ENCODE results near the gene PCDHA13.
"Not testable (repeated sequence)": the region's sequence is repeated elsewhere in the genome, so short reads cannot be mapped to it uniquely, and the experiment has no call there.

The PCDHA13 gene

DNA sequence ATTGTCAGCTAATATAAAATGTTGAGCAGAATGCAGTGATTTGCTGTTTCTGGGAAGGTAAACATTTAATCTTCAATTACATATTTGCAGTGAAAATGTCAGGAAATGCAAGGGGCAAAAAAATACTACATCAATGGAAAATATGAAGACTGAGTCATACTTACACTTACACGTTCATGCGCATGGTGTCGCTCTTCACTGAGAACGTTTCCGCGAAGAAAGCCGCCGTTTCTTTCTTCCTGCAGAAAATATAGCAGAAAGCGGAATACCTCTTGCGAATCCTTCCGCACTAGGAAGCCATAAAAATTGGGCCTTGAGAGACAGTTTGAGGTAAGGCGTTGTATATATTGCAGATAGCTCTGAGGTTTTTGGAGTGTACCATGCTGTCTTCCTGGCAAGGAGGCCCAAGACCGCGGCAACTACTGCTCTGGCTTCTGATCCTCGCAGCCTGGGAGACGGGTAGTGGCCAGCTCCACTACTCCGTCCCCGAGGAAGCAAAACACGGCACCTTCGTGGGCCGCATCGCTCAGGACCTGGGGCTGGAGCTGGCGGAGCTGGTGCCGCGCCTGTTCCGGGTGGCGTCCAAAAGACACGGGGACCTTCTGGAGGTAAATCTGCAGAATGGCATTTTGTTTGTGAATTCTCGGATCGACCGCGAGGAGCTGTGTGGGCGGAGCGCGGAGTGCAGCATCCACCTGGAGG lies at the start of gene PCDHA13:
Gene PCDHA13 (plus strand): TSS at position 236 of the 702 bp plus-strand sequence. CDS start 145 bp downstream, at position 381.
- DNase-seq, result no peak

DNA sequence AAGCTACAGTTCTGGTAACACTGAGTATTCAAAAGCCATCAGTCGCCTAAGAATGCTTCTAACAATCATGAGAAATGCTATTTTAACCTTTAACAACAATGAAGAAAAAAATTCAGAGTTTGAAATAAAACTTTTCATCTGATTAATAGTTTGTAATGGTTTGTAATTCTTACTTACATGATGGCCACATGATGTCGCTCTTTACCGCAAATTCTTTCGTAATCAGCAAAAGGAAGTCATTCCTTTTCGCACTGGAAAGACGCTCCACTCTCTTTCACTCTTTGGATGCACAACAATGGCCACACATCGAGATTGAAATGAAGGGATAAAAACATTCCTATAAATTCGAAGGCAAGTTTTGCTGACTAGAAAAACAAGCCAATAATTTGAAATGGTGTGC lies 47.9 kb upstream of the PCDHA13 start, which contains the start of gene PCDHA7:
Gene PCDHA7 (plus strand): TSS at position 277 of the 400 bp plus-strand sequence. CDS start 115 bp downstream, at position 392.
- no peak for DNase-seq

DNA sequence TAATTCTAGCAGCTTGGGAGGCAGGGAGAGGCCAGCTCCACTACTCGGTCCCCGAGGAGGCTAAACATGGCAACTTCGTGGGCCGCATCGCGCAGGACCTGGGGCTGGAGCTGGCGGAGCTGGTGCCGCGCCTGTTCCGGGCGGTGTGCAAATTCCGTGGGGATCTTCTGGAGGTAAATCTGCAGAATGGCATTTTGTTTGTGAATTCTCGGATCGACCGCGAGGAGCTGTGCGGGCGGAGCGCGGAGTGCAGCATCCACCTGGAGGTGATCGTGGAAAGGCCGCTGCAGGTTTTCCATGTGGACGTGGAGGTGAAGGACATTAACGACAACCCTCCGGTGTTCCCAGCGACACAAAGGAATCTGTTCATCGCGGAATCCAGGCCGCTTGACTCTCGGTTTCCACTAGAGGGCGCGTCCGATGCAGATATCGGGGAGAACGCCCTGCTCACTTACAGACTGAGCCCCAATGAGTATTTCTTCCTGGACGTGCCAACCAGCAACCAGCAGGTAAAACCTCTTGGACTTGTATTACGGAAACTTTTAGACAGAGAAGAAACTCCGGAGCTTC lies 47.4 kb upstream of the PCDHA13 start:
- DNase-seq, result not testable (repeated sequence)

DNA sequence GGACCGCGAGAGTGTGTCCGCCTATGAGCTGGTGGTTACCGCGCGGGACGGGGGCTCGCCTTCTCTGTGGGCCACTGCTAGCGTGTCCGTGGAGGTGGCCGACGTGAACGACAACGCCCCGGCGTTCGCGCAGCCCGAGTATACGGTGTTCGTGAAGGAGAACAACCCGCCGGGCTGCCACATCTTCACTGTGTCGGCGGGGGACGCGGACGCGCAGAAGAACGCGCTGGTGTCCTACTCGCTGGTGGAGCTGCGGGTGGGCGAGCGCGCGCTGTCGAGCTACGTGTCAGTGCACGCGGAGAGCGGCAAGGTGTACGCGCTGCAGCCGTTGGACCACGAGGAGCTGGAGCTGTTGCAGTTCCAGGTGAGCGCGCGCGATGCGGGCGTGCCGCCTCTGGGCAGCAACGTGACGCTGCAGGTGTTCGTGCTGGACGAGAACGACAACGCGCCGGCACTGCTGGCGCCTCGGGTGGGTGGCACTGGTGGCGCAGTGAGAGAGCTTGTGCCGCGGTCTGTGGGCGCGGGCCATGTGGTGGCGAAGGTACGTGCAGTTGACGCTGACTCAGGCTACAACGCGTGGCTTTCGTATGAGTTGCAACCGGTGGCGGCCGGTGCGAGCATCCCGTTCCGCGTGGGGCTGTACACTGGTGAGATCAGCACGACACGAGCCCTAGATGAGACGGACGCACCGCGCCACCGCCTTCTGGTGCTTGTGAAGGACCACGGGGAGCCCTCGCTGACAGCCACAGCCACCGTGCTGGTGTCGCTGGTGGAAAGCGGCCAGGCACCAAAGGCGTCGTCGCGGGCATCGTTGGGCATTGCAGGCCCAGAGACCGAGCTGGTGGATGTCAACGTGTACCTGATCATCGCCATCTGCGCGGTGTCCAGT lies 46.1 kb upstream of the PCDHA13 start:
- no peak for DNase-seq

DNA sequence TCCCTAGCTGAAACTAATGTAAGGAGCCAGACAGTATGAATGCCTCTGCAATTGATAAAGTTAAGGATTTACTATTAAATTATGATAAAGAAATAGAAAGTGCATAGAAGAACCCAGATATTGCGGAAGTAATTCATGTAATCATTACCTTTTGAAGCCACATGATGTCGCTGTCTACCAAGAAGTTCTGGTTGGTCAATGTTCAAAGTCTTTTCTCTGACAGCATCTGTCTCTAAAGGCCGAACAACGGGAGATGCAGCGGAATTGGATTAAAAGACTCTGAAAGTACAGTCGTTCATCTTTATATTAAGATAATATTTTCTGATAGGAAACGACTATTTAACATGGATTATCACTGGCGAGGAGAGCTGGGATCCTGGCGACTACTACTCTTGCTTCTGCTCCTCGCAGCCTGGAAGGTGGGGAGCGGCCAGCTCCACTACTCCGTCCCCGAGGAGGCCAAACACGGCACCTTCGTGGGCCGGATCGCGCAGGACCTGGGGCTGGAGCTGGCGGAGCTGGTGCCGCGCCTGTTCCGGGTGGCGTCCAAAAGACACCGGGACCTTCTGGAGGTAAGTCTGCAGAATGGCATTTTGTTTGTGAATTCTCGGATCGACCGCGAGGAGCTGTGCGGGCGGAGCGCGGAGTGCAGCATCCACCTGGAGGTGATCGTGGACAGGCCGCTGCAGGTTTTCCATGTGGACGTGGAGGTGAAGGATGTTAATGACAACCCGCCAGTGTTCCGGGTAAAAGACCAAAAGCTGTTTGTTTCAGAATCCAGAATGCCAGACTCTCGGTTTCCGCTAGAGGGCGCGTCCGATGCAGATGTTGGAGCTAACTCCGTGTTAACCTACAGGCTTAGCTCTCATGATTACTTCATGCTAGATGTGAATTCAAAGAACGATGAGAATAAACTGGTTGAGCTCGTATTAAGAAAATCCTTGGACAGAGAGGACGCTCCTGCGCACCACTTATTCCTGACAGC lies 40.7 kb upstream of the PCDHA13 start, which contains the start of gene PCDHA8:
Gene PCDHA8 (plus strand): TSS at position 210 of the 985 bp plus-strand sequence. CDS start 135 bp downstream, at position 345.
- DNase-seq, result peak; percentile 3 to 41

DNA sequence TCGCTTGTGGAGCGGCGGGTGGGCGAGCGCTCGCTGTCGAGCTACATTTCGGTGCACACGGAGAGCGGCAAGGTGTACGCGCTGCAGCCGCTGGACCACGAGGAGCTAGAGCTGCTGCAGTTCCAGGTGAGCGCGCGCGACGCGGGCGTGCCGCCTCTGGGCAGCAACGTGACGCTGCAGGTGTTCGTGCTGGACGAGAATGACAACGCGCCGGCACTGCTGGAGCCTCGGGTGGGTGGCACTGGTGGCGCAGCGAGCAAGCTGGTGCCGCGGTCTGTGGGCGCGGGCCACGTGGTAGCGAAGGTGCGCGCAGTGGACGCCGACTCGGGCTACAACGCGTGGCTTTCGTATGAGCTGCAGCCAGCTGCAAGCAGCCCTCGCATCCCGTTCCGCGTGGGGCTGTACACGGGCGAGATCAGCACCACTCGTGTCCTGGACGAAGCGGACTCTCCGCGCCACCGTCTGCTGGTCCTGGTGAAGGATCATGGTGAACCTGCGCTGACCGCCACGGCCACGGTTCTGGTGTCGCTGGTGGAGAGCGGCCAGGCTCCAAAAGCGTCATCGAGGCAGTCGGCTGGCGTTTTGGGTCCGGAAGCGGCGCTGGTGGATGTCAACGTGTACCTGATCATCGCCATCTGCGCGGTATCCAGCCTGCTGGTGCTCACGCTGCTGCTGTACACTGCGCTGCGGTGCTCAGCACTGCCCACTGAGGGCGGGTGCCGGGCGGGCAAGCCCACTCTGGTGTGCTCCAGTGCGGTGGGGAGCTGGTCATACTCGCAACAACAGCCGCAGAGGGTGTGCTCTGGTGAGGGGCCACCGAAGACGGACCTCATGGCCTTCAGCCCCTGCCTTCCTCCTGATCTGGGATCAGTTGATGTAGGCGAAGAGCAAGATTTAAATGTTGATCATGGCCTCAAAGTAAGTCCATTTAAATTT lies 38.9 kb upstream of the PCDHA13 start:
- DNase-seq, result no peak

DNA sequence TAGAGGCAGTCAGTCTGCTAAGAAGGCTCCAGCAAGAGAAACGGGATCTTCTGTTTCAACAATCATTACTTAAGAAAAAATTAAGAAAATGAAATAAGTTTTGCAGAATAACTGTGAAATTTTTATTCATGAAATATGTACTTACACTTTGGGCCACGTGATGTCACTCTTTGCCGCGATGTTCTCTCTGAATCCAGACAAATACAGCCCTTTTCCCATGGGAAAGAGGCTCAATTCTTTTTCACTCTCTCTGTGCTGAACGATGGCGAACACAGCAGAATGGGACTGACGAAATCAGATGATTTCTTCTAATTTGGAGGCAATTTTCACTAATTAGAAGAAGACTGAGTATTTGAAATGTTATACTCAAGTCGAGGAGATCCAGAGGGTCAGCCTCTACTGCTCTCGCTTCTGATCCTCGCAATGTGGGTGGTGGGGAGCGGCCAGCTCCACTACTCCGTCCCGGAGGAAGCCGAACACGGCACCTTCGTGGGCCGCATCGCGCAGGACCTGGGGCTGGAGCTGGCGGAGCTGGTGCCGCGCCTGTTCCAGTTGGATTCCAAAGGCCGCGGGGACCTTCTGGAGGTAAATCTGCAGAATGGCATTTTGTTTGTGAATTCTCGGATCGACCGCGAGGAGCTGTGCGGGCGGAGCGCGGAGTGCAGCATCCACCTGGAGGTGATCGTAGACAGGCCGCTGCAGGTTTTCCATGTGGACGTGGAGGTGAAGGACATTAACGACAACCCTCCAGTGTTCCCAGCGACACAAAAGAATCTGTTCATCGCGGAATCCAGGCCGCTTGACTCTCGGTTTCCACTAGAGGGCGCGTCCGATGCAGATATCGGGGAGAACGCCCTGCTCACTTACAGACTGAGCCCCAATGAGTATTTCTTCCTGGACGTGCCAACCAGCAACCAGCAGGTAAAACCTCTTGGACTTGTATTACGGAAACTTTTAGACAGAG lies 33.5 kb upstream of the PCDHA13 start, which contains the start of gene PCDHA9:
Gene PCDHA9 (plus strand): TSS at position 244 of the 964 bp plus-strand sequence. CDS start 114 bp downstream, at position 358.
- not testable (repeated sequence) for DNase-seq

GRCh38 chr5:140849831-140850634 lies 31.9 kb upstream of the PCDHA13 start:
- DNase-seq, result not testable (repeated sequence)

- DNase-seq, result peak; percentile 11 to 52
Observed at GRCh38 chr5:140855772-140856674, 25.9 kb upstream of the PCDHA13 start, which contains the start of gene PCDHA10. PCDHA10 (plus strand) TSS chr5:140855897; CDS start chr5:140856049, 152 bp downstream.

- no peak for DNase-seq
Observed at GRCh38 chr5:140857177-140857986, 24.5 kb upstream of the PCDHA13 start.

GRCh38 chr5:140857987-140858240 lies 24.0 kb upstream of the PCDHA13 start:
- no peak for DNase-seq

GRCh38 chr5:140862441-140863295 lies 19.3 kb upstream of the PCDHA13 start:
- DNase-seq, result no peak

- DNase-seq, result no peak
Observed at GRCh38 chr5:140868721-140869554, 13.0 kb upstream of the PCDHA13 start, which contains the start of gene PCDHA11. PCDHA11 (plus strand) TSS chr5:140868957; CDS start chr5:140869104, 147 bp downstream.

DNA sequence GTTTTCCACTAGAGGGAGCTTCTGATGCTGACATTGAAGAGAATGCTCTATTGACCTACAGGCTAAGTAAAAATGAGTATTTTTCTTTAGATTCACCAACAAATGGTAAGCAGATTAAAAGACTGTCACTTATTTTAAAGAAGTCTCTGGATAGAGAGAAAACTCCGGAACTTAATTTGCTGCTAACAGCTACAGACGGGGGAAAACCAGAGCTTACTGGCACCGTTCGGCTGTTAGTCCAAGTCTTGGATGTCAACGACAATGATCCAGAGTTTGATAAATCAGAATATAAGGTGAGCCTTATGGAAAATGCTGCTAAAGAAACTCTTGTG lies 12.4 kb upstream of the PCDHA13 start:
- DNase-seq, result no peak

Measured in NCI-H526 (cell line).